D341Med (cell line): ENCODE measurements around the gene FRYL.
A peak's percentile ranks its signal among the peaks of the same experiment; 100 is the strongest.
"Not testable (repeated sequence)": the region's sequence is repeated elsewhere in the genome, so short reads cannot be mapped to it uniquely, and the experiment has no call there.

Experiments used
- DNase-seq: peaks from one replicate; pipeline ENCODE4 v3.0.0; 2012; ENCODE audit warnings: low spot score

Gene FRYL

DNA sequence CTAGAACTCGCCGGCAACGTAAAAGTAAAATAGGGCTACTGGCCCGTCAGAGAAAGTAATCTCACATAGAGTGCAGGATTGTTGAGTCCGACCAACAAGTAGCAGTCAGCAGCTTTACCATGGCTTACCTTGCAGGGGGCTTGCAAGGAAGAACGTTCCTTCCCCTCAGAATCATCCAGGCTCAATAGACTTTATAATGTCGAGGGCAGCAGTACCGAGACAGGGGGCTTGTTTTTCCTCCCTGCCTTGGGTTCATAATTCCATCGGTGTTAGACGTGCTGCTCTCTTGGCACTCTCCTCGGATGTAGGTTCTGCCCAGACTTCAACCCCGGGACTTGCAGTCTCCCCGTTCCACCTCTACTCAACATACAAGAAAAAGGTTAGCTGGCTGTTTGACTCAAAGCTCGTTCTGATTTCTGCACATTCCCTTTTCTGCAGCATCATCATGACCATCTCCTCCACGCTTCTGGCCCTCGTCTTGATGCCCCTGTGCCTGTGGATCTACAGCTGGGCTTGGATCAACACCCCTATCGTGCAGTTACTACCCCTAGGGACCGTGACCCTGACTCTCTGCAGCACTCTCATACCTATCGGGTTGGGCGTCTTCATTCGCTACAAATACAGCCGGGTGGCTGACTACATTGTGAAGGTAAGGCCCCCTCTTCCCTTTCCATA is 295.4 kb downstream of the FRYL start:
- no peak for DNase-seq

DNA sequence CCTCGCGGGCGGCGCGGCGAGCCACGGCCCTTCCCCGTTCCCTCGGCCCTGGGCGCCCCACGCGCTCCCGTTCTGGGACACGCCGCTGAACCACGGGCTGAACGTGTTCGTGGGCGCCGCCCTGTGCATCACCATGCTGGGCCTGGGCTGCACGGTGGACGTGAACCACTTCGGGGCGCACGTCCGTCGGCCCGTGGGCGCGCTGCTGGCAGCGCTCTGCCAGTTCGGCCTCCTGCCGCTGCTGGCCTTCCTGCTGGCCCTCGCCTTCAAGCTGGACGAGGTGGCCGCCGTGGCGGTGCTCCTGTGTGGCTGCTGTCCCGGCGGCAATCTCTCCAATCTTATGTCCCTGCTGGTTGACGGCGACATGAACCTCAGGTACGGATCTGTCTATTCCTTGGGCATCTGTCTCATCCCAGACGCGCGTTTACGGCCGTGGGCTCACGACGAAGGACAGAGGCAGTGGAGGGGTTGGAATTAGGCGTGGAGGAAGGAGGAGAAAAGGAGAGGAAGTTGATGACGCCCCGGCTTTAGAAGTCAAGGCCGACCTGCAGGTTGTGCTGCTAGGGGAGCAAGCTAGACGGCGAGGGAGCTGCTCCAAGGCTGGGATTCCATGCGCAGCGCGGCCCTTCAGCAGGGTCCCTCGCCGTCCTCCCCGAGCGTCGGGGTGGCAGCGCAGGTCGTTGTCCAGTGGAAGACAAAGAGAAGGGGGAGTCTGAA is 296.1 kb downstream of the FRYL start:
- DNase-seq = peak; percentile 75

DNA sequence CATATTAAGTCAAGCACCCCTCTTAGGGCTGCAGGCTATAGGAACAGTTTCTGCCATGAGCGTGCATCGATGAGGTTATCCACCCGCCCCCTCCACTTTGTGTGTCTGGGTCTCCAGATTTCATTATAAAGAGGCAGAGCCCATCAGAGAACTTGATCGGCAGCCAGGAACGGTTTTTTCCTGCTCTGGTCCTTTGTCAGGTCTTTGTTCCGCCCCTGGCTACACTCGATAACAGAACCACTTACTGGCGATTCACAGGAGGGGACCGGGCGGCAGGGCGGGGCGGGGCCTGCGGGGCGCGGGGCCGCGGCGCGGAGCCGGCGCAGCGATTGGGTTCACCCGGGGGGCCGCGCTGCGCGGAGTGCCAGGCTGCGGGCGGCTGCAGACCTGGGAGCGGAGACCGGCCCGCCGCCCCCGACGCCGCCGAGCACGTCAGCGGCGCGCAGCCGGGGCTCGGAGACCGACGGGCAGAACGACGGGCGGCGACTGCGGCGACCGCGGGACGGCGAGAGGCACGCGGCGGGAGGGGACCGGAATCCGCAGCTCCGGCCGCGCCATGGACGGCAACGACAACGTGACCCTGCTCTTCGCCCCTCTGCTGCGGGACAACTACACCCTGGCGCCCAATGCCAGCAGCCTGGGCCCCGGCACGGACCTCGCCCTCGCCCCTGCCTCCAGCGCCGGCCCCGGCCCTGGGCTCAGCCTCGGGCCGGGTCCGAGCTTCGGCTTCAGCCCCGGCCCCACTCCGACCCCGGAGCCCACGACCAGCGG is 296.9 kb downstream of the FRYL start, which contains the start of gene SLC10A4:
Gene SLC10A4, plus strand, starts transcription at position 338 of the 771 bp plus-strand sequence. Its CDS starts 219 bp downstream, at position 557.
- DNase-seq = peak; percentile 91

DNA sequence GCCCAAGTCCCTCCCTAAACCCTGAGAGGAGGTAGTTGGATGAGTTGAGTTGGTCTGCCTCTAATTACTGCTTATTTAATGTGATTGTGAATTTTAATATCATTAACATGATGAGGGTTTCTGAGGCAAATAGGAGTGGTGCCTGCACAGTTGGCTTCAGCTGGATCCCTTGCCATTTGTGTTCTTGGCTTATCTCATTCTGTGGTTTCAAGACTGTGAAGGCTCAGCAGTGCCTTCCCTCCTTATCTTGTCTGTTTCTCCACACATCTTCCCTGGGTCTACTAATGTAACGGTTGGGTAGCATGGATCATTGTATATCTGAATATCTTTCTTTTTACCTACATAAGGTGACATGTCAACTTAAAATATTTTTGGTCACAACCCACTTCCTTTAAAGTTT is 298.5 kb downstream of the FRYL start:
- DNase-seq = no peak

DNA sequence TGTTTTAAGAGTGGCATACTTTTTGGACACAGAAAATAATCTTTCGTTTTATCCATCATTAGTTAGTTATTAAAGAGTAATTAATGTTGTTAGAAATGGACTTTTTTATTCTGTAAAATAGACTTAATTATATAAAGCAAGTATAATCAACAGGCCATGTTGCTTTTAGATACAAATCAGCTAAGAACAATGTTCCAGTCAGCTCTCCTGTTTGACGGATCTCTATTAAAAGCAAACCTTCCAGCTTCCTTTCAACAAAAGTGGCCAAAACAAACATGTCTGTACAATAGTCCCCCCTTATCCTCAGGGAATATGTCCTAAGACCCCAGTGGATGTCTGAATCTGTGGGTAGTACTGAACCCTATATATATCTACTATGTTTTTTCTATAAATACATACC is 301.8 kb downstream of the FRYL start:
- DNase-seq = no peak

DNA sequence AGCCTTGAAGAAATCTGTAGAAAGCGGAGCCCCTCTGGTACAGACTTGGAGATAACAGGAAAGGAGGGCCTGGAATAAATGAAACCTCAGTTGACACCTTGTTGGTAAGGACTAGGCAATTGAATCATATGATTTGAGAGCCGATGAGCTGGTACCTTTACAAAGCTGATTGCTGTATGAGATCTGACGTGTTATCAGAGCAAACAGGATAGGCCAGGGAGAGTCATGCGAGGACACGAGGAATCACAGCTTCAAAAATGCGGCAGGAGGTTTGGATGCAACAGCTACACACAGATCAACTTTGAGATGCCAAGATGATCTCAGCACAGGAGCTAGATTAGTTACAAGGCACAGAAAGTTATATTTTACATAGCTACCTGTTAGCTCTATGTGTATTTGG is 304.3 kb downstream of the FRYL start:
- no peak for DNase-seq

DNA sequence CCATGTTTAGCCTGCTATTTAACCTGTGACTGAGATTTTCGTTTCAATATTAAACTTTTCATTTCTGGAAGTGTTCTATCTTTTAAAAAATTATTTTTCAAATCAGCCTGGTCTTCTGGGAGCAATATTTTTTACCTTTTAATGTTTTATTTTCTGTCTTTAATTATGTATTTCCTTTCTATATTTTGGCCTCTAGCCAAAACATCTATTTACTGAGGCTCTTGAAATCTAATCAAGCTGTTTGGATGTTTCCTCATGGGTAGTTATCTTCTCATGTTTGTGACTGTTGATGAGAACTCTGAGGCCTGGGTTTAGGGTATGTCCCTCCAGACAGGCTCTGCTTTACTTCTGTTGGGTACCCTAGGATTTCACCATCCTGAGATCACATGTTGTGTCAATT is 307.3 kb downstream of the FRYL start:
- DNase-seq = no peak

DNA sequence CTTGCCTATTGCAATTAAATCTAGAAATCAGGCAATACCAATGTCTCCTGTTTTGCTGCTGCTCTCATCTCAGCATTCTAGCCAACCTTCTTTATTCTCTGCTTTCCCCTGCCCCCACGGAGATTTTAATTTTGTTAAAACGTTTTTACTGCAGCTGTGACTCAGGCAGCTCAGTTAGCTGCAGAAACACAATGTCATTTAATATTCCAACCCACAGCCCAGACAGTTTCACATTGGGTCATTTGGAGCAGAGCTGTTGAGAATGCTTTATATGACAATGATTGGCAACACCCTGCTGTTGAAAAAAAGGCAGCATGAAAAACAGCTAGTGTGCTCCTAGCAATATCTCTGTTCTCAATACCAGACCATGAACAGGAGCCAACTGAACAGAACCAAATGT is 309.5 kb downstream of the FRYL start:
- no peak for DNase-seq

DNA sequence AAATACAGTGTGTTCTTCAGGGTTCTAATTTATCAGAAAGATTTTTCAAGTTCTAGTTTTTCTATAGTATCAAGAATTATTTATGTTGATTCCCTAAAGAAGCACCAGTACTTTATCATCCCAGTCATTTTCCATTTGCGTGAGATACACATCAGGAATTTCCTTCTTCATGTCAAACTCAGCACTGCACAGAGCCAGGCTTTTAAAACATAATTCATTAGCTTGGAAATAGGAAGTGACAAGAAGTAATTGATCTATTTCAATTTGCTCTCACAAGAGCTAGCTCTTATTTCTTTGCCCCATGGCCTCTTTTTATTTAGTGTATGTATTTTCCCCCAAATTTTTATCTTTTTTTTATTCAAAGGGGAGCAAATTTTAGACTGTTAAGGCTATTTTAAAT is 309.9 kb downstream of the FRYL start:
- no peak for DNase-seq

DNA sequence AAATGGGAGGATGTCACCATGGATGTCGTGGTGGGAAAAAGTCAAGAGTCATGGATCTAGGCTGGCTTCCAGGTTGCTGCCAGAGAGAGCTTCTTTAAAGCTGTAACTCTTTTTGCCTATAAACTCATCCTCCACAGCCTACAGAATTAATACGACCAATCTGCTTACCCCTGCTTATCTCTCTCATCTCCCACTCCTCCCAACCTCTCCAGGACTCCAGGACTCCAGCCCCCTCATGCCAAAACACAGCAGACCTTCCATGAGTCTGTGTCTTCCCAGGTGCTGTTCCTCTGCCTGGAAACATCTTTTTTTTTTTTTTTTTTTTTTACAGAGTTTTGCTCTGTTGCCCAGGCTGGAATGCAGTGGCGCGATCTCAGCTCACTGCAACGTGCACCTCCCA is 312.2 kb downstream of the FRYL start:
- DNase-seq = no peak

DNA sequence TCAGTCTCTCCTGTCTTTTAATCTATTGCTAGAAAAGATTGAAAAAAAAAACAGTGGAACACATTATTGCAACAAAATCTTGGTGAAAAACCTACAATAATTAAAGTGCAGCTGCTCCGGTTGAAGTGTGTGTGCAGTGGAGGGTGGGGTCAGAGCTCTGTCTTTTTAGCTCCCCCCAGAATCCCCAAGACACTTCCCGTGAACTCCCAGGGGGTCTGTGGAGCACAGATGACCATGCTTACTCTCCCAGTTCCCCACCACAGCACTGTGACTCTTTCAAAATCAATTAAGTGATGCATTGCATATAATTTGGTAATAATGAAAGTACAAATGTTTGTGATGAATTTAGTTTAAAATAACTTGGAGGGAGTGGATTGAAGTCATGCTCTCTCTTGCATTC is 312.6 kb downstream of the FRYL start:
- DNase-seq = no peak

DNA sequence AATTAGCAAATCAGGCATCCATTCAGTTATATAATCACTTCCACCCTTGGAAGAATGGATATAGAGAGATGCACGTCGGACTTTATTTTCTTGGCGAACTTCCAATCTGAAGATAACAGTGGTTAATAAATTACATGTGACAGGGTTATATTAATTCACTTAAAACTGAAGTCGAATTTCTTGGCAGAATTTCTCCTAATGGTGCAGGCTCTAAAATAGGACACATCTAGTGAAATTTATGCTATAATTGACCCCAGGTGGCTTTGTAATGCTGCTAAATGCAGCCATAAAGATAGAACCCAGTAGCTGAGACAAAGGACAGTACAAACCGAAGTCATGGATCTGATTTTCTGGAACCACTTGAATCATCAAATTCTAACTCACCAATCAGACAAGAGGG is 317.7 kb downstream of the FRYL start:
- no peak for DNase-seq

DNA sequence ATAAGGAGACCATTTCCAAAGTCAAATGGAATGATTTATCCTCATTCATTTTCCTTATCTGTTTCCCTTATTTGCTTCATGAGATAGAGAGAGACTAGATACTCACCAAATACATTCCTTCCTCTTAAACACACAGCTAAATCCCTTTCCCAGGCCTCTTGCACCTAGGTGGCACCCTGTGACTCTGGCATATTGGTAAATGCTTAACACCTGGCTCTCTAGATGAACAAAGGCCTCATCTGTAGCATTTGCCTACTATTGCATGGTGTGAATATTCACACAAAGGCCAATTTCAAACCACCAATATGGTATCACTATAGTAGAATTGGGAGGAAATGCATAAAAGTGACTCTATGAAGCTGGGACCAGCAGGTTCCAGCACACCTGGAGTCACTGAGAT is 319.1 kb downstream of the FRYL start:
- DNase-seq = no peak

DNA sequence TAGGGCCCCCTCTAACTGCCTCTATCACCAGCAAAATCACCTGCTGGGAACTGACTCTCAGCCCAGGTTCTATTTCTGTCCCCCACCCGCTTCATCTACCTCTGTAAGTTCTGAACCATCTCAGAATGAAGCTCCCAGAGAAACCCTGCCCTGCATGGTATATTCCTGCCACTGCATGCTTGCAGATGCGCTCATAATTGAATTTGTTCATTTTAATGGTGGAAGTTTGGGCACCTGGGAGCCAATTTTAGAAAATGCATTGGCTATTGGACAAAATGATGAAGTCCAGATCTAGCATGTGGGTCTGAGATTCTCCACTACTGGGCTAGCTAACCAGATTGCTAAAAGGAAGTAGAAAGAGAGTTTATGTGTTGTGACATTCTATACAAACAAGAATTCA is 325.5 kb downstream of the FRYL start:
- no peak for DNase-seq

DNA sequence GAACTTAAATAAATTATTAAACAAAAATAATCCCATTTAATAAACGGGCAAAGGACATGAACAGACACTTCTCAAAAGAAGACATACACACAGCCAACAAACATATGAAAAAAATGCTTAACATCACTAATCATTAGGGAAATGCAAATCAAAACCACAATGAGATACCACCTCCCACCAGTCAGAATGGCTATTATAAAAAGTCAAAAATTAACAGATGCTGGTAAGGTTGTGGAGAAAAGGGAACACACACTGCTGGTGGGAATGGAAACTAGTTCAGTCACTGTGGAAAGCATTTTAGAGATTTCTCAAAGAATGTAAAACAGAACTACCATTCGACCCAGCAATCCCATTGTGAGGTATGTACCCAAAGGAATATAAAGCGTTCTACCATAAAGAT is 328.4 kb downstream of the FRYL start:
- DNase-seq = not testable (repeated sequence)

DNA sequence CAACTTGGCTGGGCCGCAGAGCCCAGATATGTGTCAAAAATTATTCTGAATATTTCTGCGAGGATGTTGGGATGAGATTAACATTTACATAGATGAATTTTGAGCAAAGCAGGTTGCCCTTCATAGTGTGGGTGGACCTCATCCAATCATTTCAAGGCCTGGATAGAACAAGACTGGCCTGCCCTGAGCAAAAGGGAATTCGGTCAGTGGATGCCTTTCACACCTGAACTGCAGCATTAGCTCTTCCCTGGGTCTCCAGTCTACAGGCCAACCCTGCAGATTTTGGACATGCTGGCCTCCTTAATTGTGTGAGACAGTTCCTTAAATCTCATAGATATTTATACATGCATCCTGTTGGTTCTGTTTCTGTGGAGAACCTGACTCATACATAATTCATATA is 329.3 kb downstream of the FRYL start:
- no peak for DNase-seq

DNA sequence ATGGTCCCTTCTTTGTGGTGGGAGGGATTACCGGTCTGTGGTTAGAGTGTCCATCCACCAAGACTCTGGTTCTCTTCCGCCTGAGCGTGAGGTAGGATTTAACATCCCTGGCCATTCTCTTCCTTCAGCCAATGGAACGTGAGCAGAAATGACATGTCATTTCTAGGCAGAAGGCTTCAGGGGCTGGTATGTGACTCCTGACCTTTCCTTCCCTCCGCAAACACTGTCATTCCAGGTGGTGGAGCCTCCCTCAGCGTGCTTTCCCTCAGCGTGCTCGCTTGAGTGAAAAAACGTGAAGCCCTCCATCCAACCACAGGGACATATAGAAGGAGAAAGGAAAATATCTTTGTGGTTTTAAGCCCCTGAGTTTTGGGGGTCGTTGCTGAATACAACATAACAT is 330.9 kb downstream of the FRYL start:
- DNase-seq = no peak
